ENCODE data around the gene OR14K1. TPM values are rescaled to one million over a fixed set of nuclear protein-coding genes. Genes with fewer than 3 reads are reported as not detected.
"Not testable (repeated sequence)": the region's sequence is repeated elsewhere in the genome, so short reads cannot be mapped to it uniquely, and the experiment has no call there.

OR14K1 gene
- polyA plus RNA-seq, 1 of the 3 experiments (the other 2 are of a cell fraction), result not detected

DNA sequence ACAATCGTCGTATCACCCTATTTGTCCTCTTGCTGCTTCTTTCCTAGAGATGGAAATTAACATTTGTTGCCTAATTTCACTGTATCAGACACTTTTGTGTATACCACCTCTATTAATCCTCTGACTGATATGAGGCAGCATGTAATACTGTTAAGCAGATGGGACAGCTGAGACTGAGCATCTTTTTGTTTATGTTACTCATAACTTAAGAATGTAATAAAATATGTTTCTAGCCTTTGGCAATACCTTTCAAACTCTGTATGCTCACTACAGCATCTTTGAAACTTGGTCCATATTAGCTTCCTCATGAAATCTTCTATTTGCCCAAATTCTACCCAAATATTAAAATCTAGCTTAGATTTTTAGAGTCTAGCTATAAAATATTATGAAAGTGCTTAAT is 2.3 kb downstream of the OR14K1 start:
- H3K9me3 ChIP-seq, result no peaks in the 10 kb centered on the region
- H3K9me2 ChIP-seq, result no peaks in the 10 kb centered on the region
- H3F3A ChIP-seq (replicated peaks; ENCODE audit: insufficient read depth), result peaks cover 9% of the 10 kb centered on the region
- POLR2A ChIA-PET, result no interaction called here
- no peak overlapping the region for H3K4me2 ChIP-seq
- TF ChIP-seq TCF12 (IDR thresholded peaks at IDR 0.05) (no peak), FOSL2 (IDR thresholded peaks at IDR 0.05; ENCODE audit: borderline replicate concordance, low read depth) (no peak), CHD2 (IDR thresholded peaks at IDR 0.05; ENCODE audit: low read length, partially characterized antibody) (no peak), MEF2A (IDR thresholded peaks at IDR 0.05; ENCODE audit: borderline replicate concordance, low read depth) (no peak), TEAD4 (IDR thresholded peaks at IDR 0.05; ENCODE audit: borderline replicate concordance, insufficient read depth) (no peak), RAD21 (IDR thresholded peaks at IDR 0.05; ENCODE audit: low read length) (no peak), GATA2 (CRISPR knock-in tag; IDR thresholded peaks at IDR 0.05) (no peak), NFIC (IDR thresholded peaks at IDR 0.05; ENCODE audit: borderline replicate concordance) (no peak), FOXM1 (IDR thresholded peaks at IDR 0.05; ENCODE audit: low read depth) (no peak)
- TF ChIP-seq, protein P1, sequence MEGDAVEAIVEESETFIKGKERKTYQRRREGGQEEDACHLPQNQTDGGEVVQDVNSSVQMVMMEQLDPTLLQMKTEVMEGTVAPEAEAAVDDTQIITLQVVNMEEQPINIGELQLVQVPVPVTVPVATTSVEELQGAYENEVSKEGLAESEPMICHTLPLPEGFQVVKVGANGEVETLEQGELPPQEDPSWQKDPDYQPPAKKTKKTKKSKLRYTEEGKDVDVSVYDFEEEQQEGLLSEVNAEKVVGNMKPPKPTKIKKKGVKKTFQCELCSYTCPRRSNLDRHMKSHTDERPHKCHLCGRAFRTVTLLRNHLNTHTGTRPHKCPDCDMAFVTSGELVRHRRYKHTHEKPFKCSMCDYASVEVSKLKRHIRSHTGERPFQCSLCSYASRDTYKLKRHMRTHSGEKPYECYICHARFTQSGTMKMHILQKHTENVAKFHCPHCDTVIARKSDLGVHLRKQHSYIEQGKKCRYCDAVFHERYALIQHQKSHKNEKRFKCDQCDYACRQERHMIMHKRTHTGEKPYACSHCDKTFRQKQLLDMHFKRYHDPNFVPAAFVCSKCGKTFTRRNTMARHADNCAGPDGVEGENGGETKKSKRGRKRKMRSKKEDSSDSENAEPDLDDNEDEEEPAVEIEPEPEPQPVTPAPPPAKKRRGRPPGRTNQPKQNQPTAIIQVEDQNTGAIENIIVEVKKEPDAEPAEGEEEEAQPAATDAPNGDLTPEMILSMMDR (IDR thresholded peaks at IDR 0.05), result no peak
- DNase-seq, result no peak
- no peaks in the 10 kb centered on the region for H3K36me3 ChIP-seq (replicated peaks in 1 of 2; ENCODE audit: control insufficient read depth in 1 of 2, insufficient read depth in 2 of 2, low read length in 1 of 2)
- H3K4me3 ChIP-seq (ENCODE audit: low read depth in 2 of 2, low read length in 1 of 2), result no peak overlapping the region
- H3K27ac ChIP-seq (ENCODE audit: low read depth in 2 of 2, low read length in 1 of 2), result no peak overlapping the region
- no peak overlapping the region for H3K9ac ChIP-seq
- no peaks in the 10 kb centered on the region for H3K4me1 ChIP-seq (ENCODE audit: control insufficient read depth in 1 of 2, insufficient read depth in 2 of 2, low read depth in 1 of 2, low read length in 1 of 2)
- CTCF ChIA-PET, result no interaction called here
- no peaks in the 10 kb centered on the region for H4K20me1 ChIP-seq (ENCODE audit: insufficient read depth)
- 8% methylated on average over 2 of the region's 2 CpGs for WGBS (ENCODE audit: low lambda C conversion rate)
- no peaks in the 10 kb centered on the region for H3K27me3 ChIP-seq (ENCODE audit: insufficient read depth)
- no peak overlapping the region for H2AFZ ChIP-seq (ENCODE audit: low read depth)
- H3K79me2 ChIP-seq (ENCODE audit: insufficient read depth), result no peaks in the 10 kb centered on the region

DNA sequence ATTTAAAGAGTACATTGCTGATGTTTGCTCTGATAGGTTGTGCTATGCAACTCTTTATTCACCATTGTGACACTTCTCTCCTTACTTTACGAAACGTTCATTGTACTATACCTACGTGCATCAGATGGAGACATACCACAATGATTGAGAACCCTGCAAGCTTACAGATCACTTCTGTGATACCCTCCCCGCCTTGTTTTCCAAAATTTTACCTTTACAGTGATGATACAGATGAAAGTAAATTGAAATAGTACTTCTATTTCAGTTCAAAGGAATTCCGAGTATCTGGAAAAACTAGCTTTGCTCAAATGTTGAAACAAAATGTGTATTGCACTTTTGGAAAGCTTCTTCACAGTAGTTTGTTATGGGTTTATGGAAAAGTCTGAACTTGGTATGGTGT is 3.3 kb downstream of the OR14K1 start:
- Histone ChIP-seq H3K4me2 (no peak overlapping the region), H2AFZ (ENCODE audit: low read depth) (no peak overlapping the region), H3F3A (replicated peaks; ENCODE audit: insufficient read depth) (peaks cover 9% of the 10 kb centered on the region), H3K4me1 (ENCODE audit: control insufficient read depth in 1 of 2, insufficient read depth in 2 of 2, low read depth in 1 of 2, low read length in 1 of 2) (no peaks in the 10 kb centered on the region), H3K27ac (ENCODE audit: low read depth in 2 of 2, low read length in 1 of 2) (peak overlapping the region in 1 of 2 experiments; percentile 16; a peak in 2 of 4 replicates), H3K9me3 (no peaks in the 10 kb centered on the region), H4K20me1 (ENCODE audit: insufficient read depth) (no peaks in the 10 kb centered on the region), H3K27me3 (ENCODE audit: insufficient read depth) (no peaks in the 10 kb centered on the region), H3K9ac (no peak overlapping the region), H3K9me2 (no peaks in the 10 kb centered on the region), H3K4me3 (ENCODE audit: low read depth in 2 of 2, low read length in 1 of 2) (no peak overlapping the region), H3K79me2 (ENCODE audit: insufficient read depth) (no peaks in the 10 kb centered on the region), H3K36me3 (replicated peaks in 1 of 2; ENCODE audit: control insufficient read depth in 1 of 2, insufficient read depth in 2 of 2, low read length in 1 of 2) (no peaks in the 10 kb centered on the region)
- TF ChIP-seq MEF2A (IDR thresholded peaks at IDR 0.05; ENCODE audit: borderline replicate concordance, low read depth), result no peak
- WGBS (ENCODE audit: low lambda C conversion rate), result 0% methylated on average over 5 of the region's 5 CpGs
- DNase-seq, result no peak
- ChIA-PET POLR2A (no interaction called here), CTCF (no interaction called here)

DNA sequence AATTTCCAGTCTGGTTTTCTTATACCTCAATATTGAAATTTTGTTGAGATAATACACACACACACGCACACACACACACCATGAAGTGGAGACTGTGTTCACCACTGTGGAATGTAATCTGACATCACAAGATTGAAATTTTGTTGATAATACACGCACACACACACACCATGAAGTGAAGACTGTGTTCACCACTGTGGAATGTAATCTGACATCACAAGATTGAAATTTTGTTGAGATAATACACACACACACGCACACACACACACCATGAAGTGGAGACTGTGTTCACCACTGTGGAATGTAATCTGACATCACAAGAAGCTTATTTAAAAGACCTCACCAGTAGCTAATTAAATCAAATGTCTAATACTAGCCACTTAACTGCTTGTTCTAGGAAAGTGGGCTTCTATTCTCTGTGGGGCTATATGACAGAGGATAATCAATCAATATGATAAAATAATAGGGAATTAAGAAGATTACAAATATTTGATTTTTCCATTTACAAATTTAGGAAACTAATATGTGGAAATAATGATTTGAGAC is 3.9 kb downstream of the OR14K1 start:
- H3K4me2 ChIP-seq; H3K9me2 ChIP-seq; H3K27ac ChIP-seq (ENCODE audit: low read depth in 2 of 2, low read length in 1 of 2); H3K4me3 ChIP-seq (ENCODE audit: low read depth in 2 of 2, low read length in 1 of 2); H3F3A ChIP-seq (replicated peaks; ENCODE audit: insufficient read depth); H3K9me3 ChIP-seq; H3K4me1 ChIP-seq (ENCODE audit: control insufficient read depth in 1 of 2, insufficient read depth in 2 of 2, low read depth in 1 of 2, low read length in 1 of 2); DNase-seq; H3K27me3 ChIP-seq (ENCODE audit: insufficient read depth); H3K79me2 ChIP-seq (ENCODE audit: insufficient read depth); H3K9ac ChIP-seq; POLR2A ChIA-PET; H2AFZ ChIP-seq (ENCODE audit: low read depth); H4K20me1 ChIP-seq (ENCODE audit: insufficient read depth); H3K36me3 ChIP-seq (replicated peaks in 1 of 2; ENCODE audit: control insufficient read depth in 1 of 2, insufficient read depth in 2 of 2, low read length in 1 of 2): not testable (repeated sequence)
- CTCF ChIA-PET, result interaction anchor here (0.6 kb wide), 1 partner anchor 35 kb away, joined by 3 read pairs; no protein-coding TSS in a partner anchor
- 0% methylated on average over 3 of the region's 3 CpGs for WGBS (ENCODE audit: low lambda C conversion rate)
